Right lobe of liver (tissue), 4 donors: ENCODE measurements around the gene ODF4.

Source experiments
- CTCF ChIP-seq, 4 donors: fragments of 200-600 bp in 3 of 4; fragments of 450-650 bp in 1 of 4; IDR thresholded peaks; one replicate each; pipeline versions ENCODE4 v1.5.1 to v1.8.0; 2016 to 2022; ENCODE audit warnings: antibody characterized with exemption in 4 of 4, mild to moderate bottlenecking in 2 of 4
- POLR2A ChIP-seq: fragments of 450-650 bp; IDR thresholded peaks from one replicate; pipeline ENCODE4 v1.6.1; 2017; ENCODE audit warnings: antibody characterized with exemption, mild to moderate bottlenecking
- donor health status: DM: no; HTN: no; CAD: no.
- donor health status: DM: no; HTN: no; CAD: no.
- donor health status: DM: no; HTN: yes; CAD: no.

GRCh38 chr17:8357910-8358309, 18.3 kb downstream of the ODF4 start:
- no peak for TF ChIP-seq CTCF (IDR thresholded peaks at IDR 0.05)
- no peak for TF ChIP-seq POLR2A
